K562 (cell line): ENCODE results near the gene RNF144A. TPM values are rescaled to one million over a fixed set of nuclear protein-coding genes. Genes with fewer than 3 reads are reported as not detected.

Experiments
- ARID4B ChIP-seq: sonication (generic); formaldehyde crosslinking; IDR thresholded peaks from 2 replicates; pipeline ENCODE4 v1.8.0; 2022; ENCODE audit warnings: mild to moderate bottlenecking, missing genetic modification reagents
- CCNT2 ChIP-seq: IDR thresholded peaks from 2 replicates; pipeline ENCODE4 v1.6.1; 2011; ENCODE audit warnings: borderline replicate concordance, low read depth, mild to moderate bottlenecking, moderate library complexity, mixed read lengths, low read length; ENCODE audit not compliant: insufficient read length; ENCODE audit errors: extremely low read depth
- CREB1 ChIP-seq, 2 experiments: sonication (generic) in 1 of 2; formaldehyde crosslinking in 1 of 2; IDR thresholded peaks; 2 replicates each; pipeline versions ENCODE4 v1.6.1 to v1.8.0; 2012 to 2022; ENCODE audit warnings: inconsistent platforms in 1 of 2, mild to moderate bottlenecking in 1 of 2, missing genetic modification reagents in 1 of 2, moderate library complexity in 1 of 2
- ELF4 ChIP-seq: fragments of 450-650 bp; formaldehyde crosslinking; IDR thresholded peaks from 2 replicates; pipeline ENCODE4 v1.4.0; 2022; ENCODE audit warnings: missing genetic modification characterization
- ERF ChIP-seq: fragments of 450-650 bp; formaldehyde crosslinking; IDR thresholded peaks from 2 replicates; pipeline ENCODE4 v1.4.0; 2020; ENCODE audit warnings: mild to moderate bottlenecking, mixed read lengths
- FOXA3 ChIP-seq, 2 experiments: fragments of 450-650 bp in 1 of 2; sonication (generic) in 1 of 2; formaldehyde crosslinking; IDR thresholded peaks in 1 of 2; conservative IDR thresholded peaks in 1 of 2; 2 replicates each; pipeline versions ENCODE4 v1.4.0 to v1.8.0; 2020 to 2022; ENCODE audit warnings: mild to moderate bottlenecking in 2 of 2, missing genetic modification reagents in 1 of 2
- HNRNPH1 ChIP-seq: fragments of 200-400 bp; formaldehyde crosslinking; optimal IDR thresholded peaks from 2 replicates; pipeline ENCODE3; 2017; ENCODE audit warnings: low read depth, mild to moderate bottlenecking, low read length, moderate library complexity
- KHSRP ChIP-seq: fragments of 450-650 bp; IDR thresholded peaks from 2 replicates; pipeline ENCODE4 v1.6.1; 2017
- MTA3 ChIP-seq: fragments of 450-650 bp; formaldehyde crosslinking; IDR thresholded peaks from 2 replicates; pipeline ENCODE4 v1.6.1; 2017; ENCODE audit warnings: mild to moderate bottlenecking, borderline replicate concordance
- NCOA1 ChIP-seq: fragments of 450-650 bp; IDR thresholded peaks from 2 replicates; pipeline ENCODE4 v1.6.1; 2016; ENCODE audit warnings: low read depth
- NCOA6 ChIP-seq: fragments of 450-650 bp; IDR thresholded peaks from 2 replicates; pipeline ENCODE4 v1.6.1; 2017; ENCODE audit warnings: mild to moderate bottlenecking
- NR2C1 ChIP-seq, 2 experiments: fragments of 450-650 bp; IDR thresholded peaks; 2 replicates each; pipeline ENCODE4 v1.6.1; 2017; ENCODE audit warnings: mild to moderate bottlenecking in 2 of 2, antibody characterized with exemption in 1 of 2, inconsistent platforms in 1 of 2, missing compliant biosample characterization in 1 of 2, missing genetic modification characterization in 1 of 2
- RFX5 ChIP-seq: IDR thresholded peaks from 2 replicates; pipeline ENCODE4 v1.6.1; 2011; ENCODE audit warnings: low read depth, mild to moderate bottlenecking, improper control_type of control experiment, low read length
- SIN3A ChIP-seq, 2 experiments: fragments of 150-350 bp in 1 of 2; IDR thresholded peaks; 2 replicates each; pipeline ENCODE4 v1.6.1; 2011 to 2016; ENCODE audit warnings: borderline replicate concordance in 2 of 2, low read depth in 2 of 2, low read length in 2 of 2, mild to moderate bottlenecking in 2 of 2, moderate library complexity in 2 of 2; ENCODE audit not compliant: control insufficient read depth in 1 of 2
- SMAD4 ChIP-seq: fragments of 250-450 bp; sonication (Bioruptor Pico); conservative IDR thresholded peaks from 2 replicates; pipeline ENCODE4 v1.8.0; 2021; ENCODE audit warnings: inconsistent platforms, mild to moderate bottlenecking, moderate library complexity
- ZNF12 ChIP-seq: sonication (generic); formaldehyde crosslinking; IDR thresholded peaks from 2 replicates; pipeline ENCODE4 v1.4.0; 2020; ENCODE audit warnings: mild to moderate bottlenecking, missing genetic modification reagents
- ZNF274 ChIP-seq: IDR thresholded peaks from 2 replicates; pipeline ENCODE4 v1.6.1; 2011; ENCODE audit warnings: low read depth, mild to moderate bottlenecking, low read length, moderate library complexity, borderline replicate concordance
- ZNF347 ChIP-seq: fragments of 450-650 bp; formaldehyde crosslinking; IDR thresholded peaks from 2 replicates; pipeline ENCODE4 v1.4.0; 2020; ENCODE audit warnings: low read depth, mild to moderate bottlenecking, moderate library complexity
- ZNF445 ChIP-seq: fragments of 250-450 bp; sonication (Bioruptor Pico); IDR thresholded peaks from 2 replicates; pipeline ENCODE4 v1.4.0; 2020; ENCODE audit warnings: low read depth, mild to moderate bottlenecking, moderate library complexity
- ZNF75A ChIP-seq: fragments of 450-650 bp; formaldehyde crosslinking; IDR thresholded peaks from 2 replicates; pipeline ENCODE4 v1.4.0; 2020; ENCODE audit warnings: mild to moderate bottlenecking
- ZNF830 ChIP-seq: fragments of 250-450 bp; sonication (Bioruptor Pico); IDR thresholded peaks from 2 replicates; pipeline ENCODE4 v1.5.0; 2021; ENCODE audit warnings: mild to moderate bottlenecking
- polyA plus RNA-seq, 8 experiments: library from polyadenylated mRNA; depleted of rRNA in 4 of 8; stranded (reverse) in 5 of 8; unstranded in 3 of 8; fragments of >200 nt; fragmentation: Nextera tagmentation in 2 of 8; fragmentation: Illumina TruSeq in 1 of 8; extraction: Ambion mirVana in 2 of 8; extraction: Trizol in 1 of 8; gene quantifications; 2 replicates each; pipeline versions ENCODE4 v1.2.1 to v1.2.3, GENCODE V29; 2011 to 2014; ENCODE audit warnings: inconsistent platforms in 1 of 8, missing spikeins in 1 of 8
- total RNA-seq, 7 experiments: library from RNA; depleted of rRNA in 6 of 7; stranded (reverse); fragments of >200 nt in 6 of 7; fragmentation: Illumina TruSeq in 2 of 7; extraction: Trizol in 2 of 7; gene quantifications; 2 replicates each; pipeline versions ENCODE4 v1.2.1 to v1.2.3, GENCODE V29; 2011 to 2021; ENCODE audit warnings: low replicate concordance in 1 of 7
- TF ChIP-seq, protein P1 (sequence below): fragments of 450-650 bp; IDR thresholded peaks from 2 replicates; pipeline ENCODE4 v1.6.1; 2016; ENCODE audit warnings: missing biosample characterization, missing genetic modification characterization
- TF ChIP-seq, protein P2 (sequence below): fragments of 250-450 bp; sonication (Bioruptor Pico); IDR thresholded peaks from 2 replicates; pipeline ENCODE4 v1.8.0; 2021; ENCODE audit warnings: moderate library complexity, mild to moderate bottlenecking, inconsistent platforms

RNF144A gene
- total and polyA plus RNA-seq, 9 of the 15 experiments (the other 6 are each of a cell fraction or from before 2014, with no cell fraction given), result 0.96 to 11.3 (median 6.2) TPM

DNA sequence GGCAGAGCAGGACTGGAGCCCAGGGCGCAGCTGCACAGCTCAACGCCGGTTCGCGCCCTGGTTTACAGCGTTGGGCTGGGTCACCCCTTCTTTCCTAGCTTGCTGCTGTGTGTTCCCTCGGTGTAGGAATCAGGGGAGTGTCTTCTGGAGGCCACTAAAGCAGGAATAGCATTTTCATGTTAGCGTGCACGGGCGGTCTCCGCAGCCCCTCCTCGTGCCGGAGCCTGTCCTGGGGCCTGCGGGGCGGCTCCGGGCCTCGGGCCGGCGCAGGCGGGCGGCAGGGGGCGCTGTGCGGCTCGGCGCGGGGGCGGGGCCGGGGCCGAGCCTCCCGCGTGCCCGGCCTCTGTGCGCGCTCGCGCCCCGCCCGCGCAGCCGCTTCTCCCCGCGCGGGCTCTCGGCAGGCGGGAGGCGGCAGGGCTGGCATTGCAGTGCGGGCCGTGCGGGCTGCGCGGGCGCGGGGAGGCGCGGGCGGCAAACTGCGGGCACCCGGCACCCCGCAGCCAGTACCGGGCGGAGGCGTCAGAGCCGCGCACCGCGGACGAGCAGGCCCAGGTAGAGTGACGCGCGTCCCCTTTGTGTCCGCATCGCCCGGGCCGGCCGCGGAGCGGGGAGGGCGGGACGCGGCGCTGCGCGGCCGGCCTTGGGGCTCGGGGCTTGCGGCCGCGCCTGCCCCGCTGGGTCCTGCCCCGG is at the start of gene RNF144A (continued):
- no peak for TF ChIP-seq ELF4 (CRISPR knock-in tag)
- no peak for TF ChIP-seq ZNF75A
- peak; percentile 39; the same call in 1 of the 2 replicates for TF ChIP-seq CREB1 (IDR thresholded peaks at IDR 0.05)
- no peak for TF ChIP-seq CREB1 (CRISPR knock-in tag; IDR thresholded peaks at IDR 0.05)
- TF ChIP-seq, protein P1, sequence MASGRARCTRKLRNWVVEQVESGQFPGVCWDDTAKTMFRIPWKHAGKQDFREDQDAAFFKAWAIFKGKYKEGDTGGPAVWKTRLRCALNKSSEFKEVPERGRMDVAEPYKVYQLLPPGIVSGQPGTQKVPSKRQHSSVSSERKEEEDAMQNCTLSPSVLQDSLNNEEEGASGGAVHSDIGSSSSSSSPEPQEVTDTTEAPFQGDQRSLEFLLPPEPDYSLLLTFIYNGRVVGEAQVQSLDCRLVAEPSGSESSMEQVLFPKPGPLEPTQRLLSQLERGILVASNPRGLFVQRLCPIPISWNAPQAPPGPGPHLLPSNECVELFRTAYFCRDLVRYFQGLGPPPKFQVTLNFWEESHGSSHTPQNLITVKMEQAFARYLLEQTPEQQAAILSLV (tag), result no peak
- TF ChIP-seq ERF (CRISPR knock-in tag), result no peak
- TF ChIP-seq, protein P2, sequence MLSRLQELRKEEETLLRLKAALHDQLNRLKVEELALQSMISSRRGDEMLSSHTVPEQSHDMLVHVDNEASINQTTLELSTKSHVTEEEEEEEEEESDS, result no peak
- TF ChIP-seq NR2C1 (IDR thresholded peaks at IDR 0.05), result no peak
- TF ChIP-seq NR2C1 (tag; IDR thresholded peaks at IDR 0.05), result no peak
- TF ChIP-seq CCNT2, result peak; percentile 73
- TF ChIP-seq FOXA3 (CRISPR knock-in tag; conservative IDR thresholded peaks at IDR 0.05 in 1 of 2, IDR thresholded peaks at IDR 0.05 in 1 of 2), result peak in 1 of 2 experiments; percentile 70; a peak in 1 of 4 replicates
- no peak for TF ChIP-seq ZNF274
- TF ChIP-seq HNRNPH1, result no peak
- TF ChIP-seq RFX5, result no peak
- TF ChIP-seq ZNF830 (CRISPR knock-in tag), result 0 out of 2 replicates have a peak, but pooled peaks have one; percentile 35
- no peak for TF ChIP-seq ZNF347 (CRISPR knock-in tag)
- TF ChIP-seq ARID4B (CRISPR knock-in tag), result peak; percentile 31
- TF ChIP-seq ZNF12, result no peak
- no peak for TF ChIP-seq NCOA6
- no peak for TF ChIP-seq ZNF445 (CRISPR knock-in tag)
- TF ChIP-seq SIN3A (IDR thresholded peaks at IDR 0.05; ENCODE audit: borderline replicate concordance in 2 of 2, control insufficient read depth in 1 of 2, low read depth in 2 of 2, low read length in 2 of 2), result no peak
- TF ChIP-seq MTA3, result no peak
- peak; percentile 73 for TF ChIP-seq SMAD4 (CRISPR knock-in tag)
- TF ChIP-seq KHSRP, result no peak
- TF ChIP-seq NCOA1, result no peak
